Activated CD4-positive, alpha-beta memory T cell treated with anti-CD3 and anti-CD28 coated beads for 36 hours (primary cell): ENCODE data around the gene POMT2. TPM values are rescaled to one million over a fixed set of nuclear protein-coding genes. Genes with fewer than 3 reads are reported as not detected.

Experiments
- CTCF ChIA-PET: fragments of 350-600 bp; sonication (Branson Sonifier 250); formaldehyde crosslinking; loops from one replicate; lab custom pipeline; 2021; ENCODE audit warnings: antibody characterized with exemption, inconsistent platforms; lab: Charles Lee
- POLR2A ChIA-PET: fragments of 350-600 bp; sonication (Branson Sonifier 250); formaldehyde crosslinking; loops from one replicate; lab custom pipeline; 2021; ENCODE audit warnings: antibody characterized with exemption; lab: Charles Lee
- DNase-seq: peaks from one replicate; pipeline ENCODE4 v3.0.0-alpha.2; 2020
- H3K27ac Mint-ChIP-seq: one replicate; pipeline ENCODE4 v1.8.0; 2021; ENCODE audit warnings: mixed read lengths
- H3K27me3 Mint-ChIP-seq: one replicate; pipeline ENCODE4 v1.8.0; 2021; ENCODE audit warnings: mixed read lengths
- H3K36me3 Mint-ChIP-seq: one replicate; pipeline ENCODE4 v1.8.0; 2021; ENCODE audit warnings: mixed read lengths
- H3K4me1 Mint-ChIP-seq: one replicate; pipeline ENCODE4 v1.8.0; 2021; ENCODE audit warnings: low read depth, mixed read lengths
- H3K4me3 Mint-ChIP-seq: one replicate; pipeline ENCODE4 v1.8.0; 2021; ENCODE audit warnings: mild to moderate bottlenecking, mixed read lengths
- H3K9me3 Mint-ChIP-seq: one replicate; pipeline ENCODE4 v1.8.0; 2021; ENCODE audit warnings: mixed read lengths
- intact Hi-C: fragments of 100-400 bp; cut with micrococcal nuclease; formaldehyde crosslinking; loops from one replicate; pipeline ENCODE4 v1.15.1; 2023
- total RNA-seq, 2 experiments: library from RNA; stranded (reverse); gene quantifications; one replicate each; pipeline ENCODE4 v1.2.3, GENCODE V29; 2021

Gene POMT2
- total RNA-seq, 2 experiments from 2014 or later: 12.9 to 13.1 TPM

GRCh38 chr14:77264466-77265186 is 56.1 kb downstream of the POMT2 start:
- POLR2A ChIA-PET: no interaction called here
- CTCF ChIA-PET: interaction anchor here (1.0 kb wide), 1 partner anchor 51 kb away, joined by 3 read pairs; no protein-coding TSS in a partner anchor
- intact Hi-C loops: no loop called here
- H3K9me3 Mint-ChIP-seq: peaks cover 2% of the 10 kb centered on the region
- no peak for DNase-seq
- no peaks in the 10 kb centered on the region for H3K36me3 Mint-ChIP-seq
- H3K27ac Mint-ChIP-seq: no peak overlapping the region
- peaks cover 22% of the 10 kb centered on the region for H3K27me3 Mint-ChIP-seq
- no peaks in the 10 kb centered on the region for H3K4me1 Mint-ChIP-seq
- no peak overlapping the region for H3K4me3 Mint-ChIP-seq

DNA sequence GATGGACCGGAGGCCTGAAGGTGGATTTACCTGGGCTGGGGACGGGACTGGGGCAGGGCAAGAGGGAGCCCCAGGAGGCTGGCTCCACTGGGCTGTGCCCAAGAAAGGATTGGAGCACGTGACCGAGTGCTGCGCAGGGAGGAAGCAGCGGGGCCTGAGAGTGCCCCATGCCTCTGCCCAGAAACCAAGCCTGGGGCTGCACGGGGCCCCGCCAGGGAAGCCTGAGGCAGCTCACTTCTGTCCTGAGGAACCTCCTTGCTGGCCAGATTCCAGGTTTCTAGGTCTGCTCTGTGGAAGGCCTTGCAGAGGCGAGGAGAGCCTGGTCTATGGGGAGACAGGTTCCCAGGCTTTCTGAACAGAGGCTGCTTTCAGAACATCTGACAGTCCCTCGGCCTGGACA is 60.1 kb downstream of the POMT2 start:
- Mint-ChIP-seq H3K4me1 (no peaks in the 10 kb centered on the region), H3K27ac (no peak overlapping the region), H3K36me3 (no peaks in the 10 kb centered on the region), H3K9me3 (no peaks in the 10 kb centered on the region), H3K4me3 (no peak overlapping the region), H3K27me3 (peaks cover 13% of the 10 kb centered on the region)
- intact Hi-C loops: no loop called here
- CTCF ChIA-PET: no interaction called here
- DNase-seq: no peak
- POLR2A ChIA-PET: no interaction called here

DNA sequence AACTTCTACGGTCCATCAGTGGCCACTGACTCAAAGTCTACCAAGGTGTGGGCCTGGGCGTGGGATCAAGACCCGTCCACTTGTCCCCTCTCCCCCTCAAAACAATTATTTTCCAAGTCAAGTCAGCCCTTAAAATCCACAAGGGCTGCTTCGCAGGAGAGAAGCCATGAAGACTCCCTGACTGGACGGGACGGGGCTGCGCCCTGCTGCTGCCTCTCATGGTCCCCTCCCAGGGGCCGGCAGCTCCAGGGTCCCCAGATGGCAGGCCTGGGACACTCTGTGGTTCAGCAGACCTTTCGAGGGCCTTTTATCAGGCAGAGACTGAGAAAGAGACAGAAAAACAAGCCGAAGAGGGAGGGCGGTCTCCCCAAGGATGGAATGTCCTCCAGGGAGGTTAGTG is 60.5 kb downstream of the POMT2 start:
- no peaks in the 10 kb centered on the region for H3K9me3 Mint-ChIP-seq
- POLR2A ChIA-PET: no interaction called here

GRCh38 chr14:77259025-77259715 is 61.5 kb downstream of the POMT2 start:
- intact Hi-C loops: no loop called here
- DNase-seq: no peak
- Mint-ChIP-seq H3K4me3 (no peak overlapping the region), H3K27me3 (peaks cover 13% of the 10 kb centered on the region), H3K4me1 (no peaks in the 10 kb centered on the region), H3K36me3 (no peaks in the 10 kb centered on the region), H3K9me3 (no peaks in the 10 kb centered on the region), H3K27ac (no peak overlapping the region)
- ChIA-PET POLR2A (no interaction called here), CTCF (no interaction called here)

More for the DNA sequence above, 60.5 kb downstream of the POMT2 start:
- CTCF ChIA-PET: no interaction called here
- H3K27ac Mint-ChIP-seq: no peak overlapping the region
- H3K36me3 Mint-ChIP-seq: no peaks in the 10 kb centered on the region
- no peaks in the 10 kb centered on the region for H3K4me1 Mint-ChIP-seq
- intact Hi-C loops: no loop called here
- no peak overlapping the region for H3K4me3 Mint-ChIP-seq
- DNase-seq: no peak
- H3K27me3 Mint-ChIP-seq: peaks cover 13% of the 10 kb centered on the region

GRCh38 chr14:77258566-77258965 is 62.1 kb downstream of the POMT2 start:
- H3K36me3 Mint-ChIP-seq: no peaks in the 10 kb centered on the region
- CTCF ChIA-PET: no interaction called here
- POLR2A ChIA-PET: no interaction called here
- intact Hi-C loops: no loop called here
- H3K9me3 Mint-ChIP-seq: no peaks in the 10 kb centered on the region
- peaks cover 13% of the 10 kb centered on the region for H3K27me3 Mint-ChIP-seq
- H3K27ac Mint-ChIP-seq: no peak overlapping the region
- no peak overlapping the region for H3K4me3 Mint-ChIP-seq
- no peak for DNase-seq
- no peaks in the 10 kb centered on the region for H3K4me1 Mint-ChIP-seq

DNA sequence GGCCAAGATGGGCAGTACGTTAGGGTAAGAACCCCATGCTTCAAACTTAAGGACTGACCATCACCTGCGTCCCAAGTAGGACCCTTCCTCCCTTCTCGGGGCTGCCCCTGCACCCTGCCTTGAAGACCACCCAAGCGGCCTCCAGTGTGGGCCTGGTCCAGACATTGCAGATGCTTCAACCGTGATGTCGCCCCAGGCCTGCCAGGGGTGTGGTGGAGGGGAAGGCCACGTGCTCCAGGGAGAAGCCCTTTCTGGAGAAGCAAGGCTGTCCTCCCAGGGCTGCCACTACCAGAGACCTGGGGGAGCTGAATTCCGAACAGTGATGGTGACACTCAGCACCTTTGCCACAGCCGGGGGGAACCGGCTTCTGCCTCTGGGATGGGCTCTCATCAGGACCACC is 63.0 kb downstream of the POMT2 start:
- ChIA-PET POLR2A (no interaction called here), CTCF (no interaction called here)
- Mint-ChIP-seq H3K27me3 (peaks cover 16% of the 10 kb centered on the region), H3K4me3 (no peak overlapping the region), H3K27ac (no peak overlapping the region), H3K4me1 (no peaks in the 10 kb centered on the region), H3K36me3 (no peaks in the 10 kb centered on the region), H3K9me3 (no peaks in the 10 kb centered on the region)
- intact Hi-C loops: no loop called here
- no peak for DNase-seq

DNA sequence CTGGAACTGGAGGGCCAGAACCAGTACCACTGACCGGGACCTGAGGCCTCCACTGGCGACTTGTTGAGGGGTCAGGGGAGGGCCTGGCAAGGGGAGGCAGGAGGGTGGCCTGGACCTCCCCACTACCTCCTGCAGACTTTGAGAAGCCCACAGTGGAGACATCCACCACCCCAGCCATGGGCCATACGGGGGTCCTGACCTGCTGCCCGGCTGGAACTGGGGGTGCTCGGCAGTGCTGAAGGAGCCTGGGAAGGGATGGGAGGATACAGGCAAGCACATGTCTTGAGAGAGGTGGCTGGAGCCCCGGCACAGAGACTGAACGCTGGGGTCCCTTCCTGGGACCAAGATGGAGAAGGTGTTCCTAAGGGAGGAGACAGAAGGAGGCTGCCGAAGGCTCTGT is 64.0 kb downstream of the POMT2 start:
- Mint-ChIP-seq H3K9me3 (no peaks in the 10 kb centered on the region), H3K36me3 (no peaks in the 10 kb centered on the region), H3K4me1 (no peaks in the 10 kb centered on the region), H3K27ac (no peak overlapping the region), H3K4me3 (no peak overlapping the region), H3K27me3 (peaks cover 16% of the 10 kb centered on the region)
- POLR2A ChIA-PET: no interaction called here
- no peak for DNase-seq
- CTCF ChIA-PET: no interaction called here
- intact Hi-C loops: no loop called here

- ChIA-PET POLR2A (no interaction called here), CTCF (no interaction called here)
- intact Hi-C loops: no loop called here
These were observed 67.1 kb downstream of the POMT2 start for GRCh38 chr14:77253333-77254190.

GRCh38 chr14:77251870-77252269 is 68.8 kb downstream of the POMT2 start:
- Mint-ChIP-seq H3K9me3 (no peaks in the 10 kb centered on the region), H3K27me3 (peaks cover 5% of the 10 kb centered on the region), H3K27ac (no peak overlapping the region), H3K4me3 (no peak overlapping the region), H3K4me1 (no peaks in the 10 kb centered on the region), H3K36me3 (no peaks in the 10 kb centered on the region)
- ChIA-PET CTCF (interaction anchor here (1.0 kb wide), 1 partner anchor 103 kb away, joined by 3 read pairs; no protein-coding TSS in a partner anchor), POLR2A (no interaction called here)
- DNase-seq: no peak
- intact Hi-C loops: no loop called here

More at GRCh38 chr14:77253333-77254190, 67.1 kb downstream of the POMT2 start:
- H3K4me3 Mint-ChIP-seq: no peak overlapping the region
- DNase-seq: no peak
- H3K27ac Mint-ChIP-seq: no peak overlapping the region
- H3K9me3 Mint-ChIP-seq: no peaks in the 10 kb centered on the region
- peaks cover 5% of the 10 kb centered on the region for H3K27me3 Mint-ChIP-seq
- H3K36me3 Mint-ChIP-seq: no peaks in the 10 kb centered on the region
- no peaks in the 10 kb centered on the region for H3K4me1 Mint-ChIP-seq

- Mint-ChIP-seq H3K36me3 (no peaks in the 10 kb centered on the region), H3K27me3 (peaks cover 4% of the 10 kb centered on the region), H3K4me3 (no peak overlapping the region), H3K9me3 (no peaks in the 10 kb centered on the region), H3K4me1 (no peaks in the 10 kb centered on the region), H3K27ac (no peak overlapping the region)
- ChIA-PET CTCF (no interaction called here), POLR2A (no interaction called here)
- intact Hi-C loops: no loop called here
- no peak for DNase-seq
These were observed 69.8 kb downstream of the POMT2 start for GRCh38 chr14:77250927-77251326.

GRCh38 chr14:77249286-77249685 is 71.4 kb downstream of the POMT2 start:
- Mint-ChIP-seq H3K36me3 (no peaks in the 10 kb centered on the region), H3K4me1 (no peaks in the 10 kb centered on the region), H3K9me3 (no peaks in the 10 kb centered on the region), H3K27me3 (peaks cover 3% of the 10 kb centered on the region), H3K4me3 (no peak overlapping the region), H3K27ac (no peak overlapping the region)
- CTCF ChIA-PET: no interaction called here
- no peak for DNase-seq
- intact Hi-C loops: no loop called here
- POLR2A ChIA-PET: no interaction called here

- H3K27me3 Mint-ChIP-seq: peaks cover 3% of the 10 kb centered on the region
- CTCF ChIA-PET: no interaction called here
- H3K9me3 Mint-ChIP-seq: no peaks in the 10 kb centered on the region
- H3K27ac Mint-ChIP-seq: no peak overlapping the region
- no peak overlapping the region for H3K4me3 Mint-ChIP-seq
- POLR2A ChIA-PET: no interaction called here
- no peak for DNase-seq
- intact Hi-C loops: no loop called here
- no peaks in the 10 kb centered on the region for H3K4me1 Mint-ChIP-seq
- H3K36me3 Mint-ChIP-seq: no peaks in the 10 kb centered on the region
These were observed 72.0 kb downstream of the POMT2 start for GRCh38 chr14:77248666-77249065.
